Measurements from ENCODE around the gene TNPO2. TPM values are rescaled to one million over a fixed set of nuclear protein-coding genes. Genes with fewer than 3 reads are reported as not detected.
A peak's percentile ranks its signal among the peaks of the same experiment; 100 is the strongest.
"Not testable (repeated sequence)": the region's sequence is repeated elsewhere in the genome, so short reads cannot be mapped to it uniquely, and the experiment has no call there.

TNPO2 gene
- total RNA-seq, 8 experiments from 2014 or later: 51.3 to 119 (median 67.1) TPM

- no CpG with 5 or more reads among the region's 14 CpGs for WGBS, 10 experiments
- ATAC-seq (replicated peaks in 6 of 8); in situ Hi-C loops (cut with MboI; ENCODE audit: low pct_unique_long_range_greater_than_20kb in 2 of 9, low sequenced_read_pairs in 9 of 9, unreplicated experiment in 9 of 9); H3K4me1 ChIP-seq (replicated peaks in 1 of 2); H3K27ac ChIP-seq; H3K4me3 ChIP-seq: not testable (repeated sequence)
Measured at GRCh38 chr19:12712077-12712476, 11.7 kb downstream of the TNPO2 start.

DNA sequence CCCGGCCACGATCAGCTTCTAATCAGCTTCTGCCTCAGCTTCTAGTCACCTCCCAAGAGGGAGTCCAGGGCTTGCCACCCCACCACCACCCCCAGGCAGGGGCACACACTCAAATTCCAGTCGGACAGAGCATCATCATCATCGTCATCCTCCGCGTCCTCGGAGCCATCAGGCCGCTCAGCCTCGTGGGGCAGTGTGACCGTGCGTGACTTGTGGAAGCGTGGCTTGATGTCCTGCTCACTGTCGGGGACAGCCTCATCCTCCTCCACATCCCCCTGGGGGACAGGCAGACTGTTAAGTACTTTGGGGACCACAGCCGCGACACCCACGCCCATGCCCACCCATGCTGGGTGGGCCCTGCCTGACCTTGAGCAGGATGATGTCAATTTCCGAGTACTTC, 12.5 kb downstream of the TNPO2 start:
- 88 to 96% (median 90%) methylated on average over 2 to 6 of the region's 17 CpGs; no CpG with 5 or more reads in 7 of the 10 experiments for WGBS, 10 experiments
- Histone ChIP-seq H3K4me1 (replicated peaks in 1 of 2) (no peaks in the 10 kb centered on the region), H3K4me3 (no peak overlapping the region), H3K27ac (no peak overlapping the region)
- ATAC-seq (replicated peaks in 6 of 8): peak in 2 of 8 experiments; percentile 8 to 15
- in situ Hi-C loops (cut with MboI; ENCODE audit: low pct_unique_long_range_greater_than_20kb in 2 of 9, low sequenced_read_pairs in 9 of 9, unreplicated experiment in 9 of 9): no loop called here

- ATAC-seq (replicated peaks in 6 of 8): no peak
- Histone ChIP-seq H3K4me1 (replicated peaks in 1 of 2) (no peaks in the 10 kb centered on the region), H3K4me3 (no peak overlapping the region), H3K27ac (no peak overlapping the region)
- 60 to 100% (median 97%) methylated on average over 1 to 6 of the region's 8 CpGs; no CpG with 5 or more reads in 1 of the 10 experiments for WGBS, 10 experiments
- in situ Hi-C loops (cut with MboI; ENCODE audit: low pct_unique_long_range_greater_than_20kb in 2 of 9, low sequenced_read_pairs in 9 of 9, unreplicated experiment in 9 of 9): no loop called here
Measured at GRCh38 chr19:12708641-12709040, 15.1 kb downstream of the TNPO2 start.

GRCh38 chr19:12706332-12706718, 17.4 kb downstream of the TNPO2 start:
- 95 to 100% (median 100%) methylated on average over 1 to 4 of the region's 13 CpGs; no CpG with 5 or more reads in 7 of the 10 experiments for WGBS, 10 experiments
- in situ Hi-C loops (cut with MboI; ENCODE audit: low pct_unique_long_range_greater_than_20kb in 2 of 9, low sequenced_read_pairs in 9 of 9, unreplicated experiment in 9 of 9): no loop called here
- no peak for ATAC-seq (replicated peaks in 6 of 8)
- no peak overlapping the region for H3K27ac ChIP-seq
- H3K4me1 ChIP-seq (replicated peaks in 1 of 2): peaks cover 8 to 9% of the 10 kb centered on the region in 2 donors
- no peak overlapping the region for H3K4me3 ChIP-seq

- Histone ChIP-seq H3K27ac (no peak overlapping the region), H3K4me1 (replicated peaks in 1 of 2) (peaks cover 8 to 9% of the 10 kb centered on the region in 2 donors), H3K4me3 (no peak overlapping the region)
- 89 to 100% (median 90%) methylated on average over 1 to 7 of the region's 29 CpGs; no CpG with 5 or more reads in 7 of the 10 experiments for WGBS, 10 experiments
- in situ Hi-C loops (cut with MboI; ENCODE audit: low pct_unique_long_range_greater_than_20kb in 2 of 9, low sequenced_read_pairs in 9 of 9, unreplicated experiment in 9 of 9): no loop called here
- ATAC-seq (replicated peaks in 6 of 8): no peak
Measured at GRCh38 chr19:12705654-12706331, 17.9 kb downstream of the TNPO2 start.

DNA sequence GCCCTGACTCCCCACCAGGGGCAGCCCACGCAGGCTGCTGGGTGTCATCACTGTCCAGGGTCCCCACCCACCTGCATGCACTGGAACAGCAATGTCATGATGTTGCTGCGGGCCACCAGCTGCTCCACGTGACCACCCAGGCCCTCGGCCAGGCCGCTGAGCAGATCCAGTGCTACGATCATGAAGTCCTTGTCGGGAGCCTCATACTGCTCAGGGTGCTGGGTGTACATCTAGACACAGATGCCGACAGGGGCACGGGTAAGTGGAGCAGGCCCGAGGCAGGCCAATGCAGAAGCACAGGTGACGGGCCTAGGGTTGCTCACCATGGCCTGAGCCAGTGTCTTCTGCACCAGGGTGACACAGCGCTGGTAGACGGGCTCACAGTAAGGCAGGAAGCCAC, 18.6 kb downstream of the TNPO2 start:
- 87 to 100% (median 100%) methylated on average over 2 to 9 of the region's 13 CpGs; no CpG with 5 or more reads in 5 of the 10 experiments for WGBS, 10 experiments
- ATAC-seq (replicated peaks in 6 of 8): no peak
- Histone ChIP-seq H3K4me3 (no peak overlapping the region), H3K27ac (no peak overlapping the region), H3K4me1 (replicated peaks in 1 of 2) (peaks cover 8 to 9% of the 10 kb centered on the region in 2 donors)
- in situ Hi-C loops (cut with MboI; ENCODE audit: low pct_unique_long_range_greater_than_20kb in 2 of 9, low sequenced_read_pairs in 9 of 9, unreplicated experiment in 9 of 9): no loop called here

GRCh38 chr19:12703046-12703445, 20.7 kb downstream of the TNPO2 start:
- ATAC-seq (replicated peaks in 6 of 8): peak; percentile 6 to 88 (median 86)
- Histone ChIP-seq H3K4me3 (peak overlapping the region in 1 of 5 donors; percentile 9), H3K27ac (peak overlapping the region; percentile 58 to 91), H3K4me1 (replicated peaks in 1 of 2) (peaks cover 8 to 9% of the 10 kb centered on the region in 2 donors)
- in situ Hi-C loops (cut with MboI; ENCODE audit: low pct_unique_long_range_greater_than_20kb in 2 of 9, low sequenced_read_pairs in 9 of 9, unreplicated experiment in 9 of 9): no loop called here
- WGBS, 10 experiments: 50 to 100% (median 90%) methylated on average over 1 to 3 of the region's 9 CpGs; no CpG with 5 or more reads in 6 of the 10 experiments

DNA sequence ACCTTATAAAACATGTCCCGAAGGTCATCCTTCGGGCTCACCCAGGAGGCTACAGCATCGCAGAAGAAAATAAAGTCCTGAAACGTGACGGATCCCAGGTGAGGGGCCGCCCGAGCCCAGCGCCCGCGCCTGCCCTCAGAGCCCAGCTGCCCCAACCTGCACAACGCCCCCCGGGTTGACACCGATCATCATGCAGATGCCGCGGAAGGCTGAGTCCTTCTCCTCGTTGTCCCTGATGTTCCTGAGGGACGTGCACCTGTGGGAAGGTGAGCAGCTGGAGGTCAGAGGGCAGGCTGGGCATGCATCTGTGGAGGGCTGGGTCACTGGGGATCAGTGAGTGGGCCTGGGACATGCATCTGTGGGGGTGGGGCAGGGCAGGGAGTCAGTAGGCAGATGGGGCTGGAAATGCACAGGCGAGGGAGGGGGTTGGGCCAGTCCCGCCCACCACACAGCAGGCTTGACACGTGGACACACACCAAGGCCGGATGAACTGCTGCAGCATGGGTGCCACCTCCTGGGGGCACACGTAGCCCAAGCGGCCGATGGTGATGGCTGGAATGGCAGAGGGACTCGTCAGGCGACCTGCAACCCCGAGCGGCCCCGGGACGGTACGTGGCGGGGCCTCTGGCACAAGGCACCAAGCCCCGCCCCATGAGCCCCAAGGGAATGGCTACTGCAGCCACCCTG, 22.0 kb downstream of the TNPO2 start:
- 100% methylated on average over 1 to 6 of the region's 33 CpGs; no CpG with 5 or more reads in 8 of the 10 experiments for WGBS, 10 experiments
- H3K27ac ChIP-seq: no peak overlapping the region
- in situ Hi-C loops (cut with MboI; ENCODE audit: low pct_unique_long_range_greater_than_20kb in 2 of 9, low sequenced_read_pairs in 9 of 9, unreplicated experiment in 9 of 9): no loop called here
- ATAC-seq (replicated peaks in 6 of 8): peak in 3 of 8 experiments; percentile 11 to 19 (median 16)
- peaks cover 9 to 10% of the 10 kb centered on the region in 2 donors for H3K4me1 ChIP-seq (replicated peaks in 1 of 2)
- no peak overlapping the region for H3K4me3 ChIP-seq

GRCh38 chr19:12698138-12698537, 25.6 kb downstream of the TNPO2 start:
- Histone ChIP-seq H3K4me3 (no peak overlapping the region), H3K4me1 (replicated peaks in 1 of 2) (peaks cover 12 to 15% of the 10 kb centered on the region in 2 donors), H3K27ac (no peak overlapping the region)
- WGBS, 10 experiments: 50 to 95% (median 84%) methylated on average over 2 to 6 of the region's 6 CpGs; no CpG with 5 or more reads in 4 of the 10 experiments
- no peak for ATAC-seq (replicated peaks in 6 of 8)
- in situ Hi-C loops (cut with MboI; ENCODE audit: low pct_unique_long_range_greater_than_20kb in 2 of 9, low sequenced_read_pairs in 9 of 9, unreplicated experiment in 9 of 9): no loop called here

DNA sequence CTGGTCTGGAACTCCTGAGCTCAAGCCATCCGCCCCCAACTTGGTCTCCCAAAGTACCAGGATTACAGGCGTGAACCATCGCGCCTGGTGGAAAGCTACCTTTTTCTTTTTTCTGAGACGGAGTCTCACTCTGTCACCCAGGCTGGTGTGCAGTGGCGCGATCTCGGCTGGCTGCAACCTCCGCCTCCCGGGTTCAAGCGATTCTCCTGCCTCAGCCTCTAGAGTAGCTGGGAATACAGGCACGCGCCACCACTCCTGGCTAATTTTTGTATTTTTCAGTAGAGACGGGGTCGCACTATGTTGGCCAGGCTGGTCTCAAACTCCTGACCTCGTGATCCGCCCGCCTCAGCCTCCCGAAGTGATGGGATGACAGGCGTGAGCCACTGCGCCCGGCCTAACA, 26.3 kb downstream of the TNPO2 start:
- Histone ChIP-seq H3K4me3 (peak overlapping the region in 2 of 5 donors; percentile 62 to 90), H3K4me1 (replicated peaks in 1 of 2) (peaks cover 7 to 11% of the 10 kb centered on the region in 2 donors)
- in situ Hi-C loops (cut with MboI; ENCODE audit: low pct_unique_long_range_greater_than_20kb in 2 of 9, low sequenced_read_pairs in 9 of 9, unreplicated experiment in 9 of 9); ATAC-seq (replicated peaks in 6 of 8); H3K27ac ChIP-seq: not testable (repeated sequence)
- 80 to 100% (median 100%) methylated on average over 1 to 6 of the region's 22 CpGs; no CpG with 5 or more reads in 3 of the 10 experiments for WGBS, 10 experiments

DNA sequence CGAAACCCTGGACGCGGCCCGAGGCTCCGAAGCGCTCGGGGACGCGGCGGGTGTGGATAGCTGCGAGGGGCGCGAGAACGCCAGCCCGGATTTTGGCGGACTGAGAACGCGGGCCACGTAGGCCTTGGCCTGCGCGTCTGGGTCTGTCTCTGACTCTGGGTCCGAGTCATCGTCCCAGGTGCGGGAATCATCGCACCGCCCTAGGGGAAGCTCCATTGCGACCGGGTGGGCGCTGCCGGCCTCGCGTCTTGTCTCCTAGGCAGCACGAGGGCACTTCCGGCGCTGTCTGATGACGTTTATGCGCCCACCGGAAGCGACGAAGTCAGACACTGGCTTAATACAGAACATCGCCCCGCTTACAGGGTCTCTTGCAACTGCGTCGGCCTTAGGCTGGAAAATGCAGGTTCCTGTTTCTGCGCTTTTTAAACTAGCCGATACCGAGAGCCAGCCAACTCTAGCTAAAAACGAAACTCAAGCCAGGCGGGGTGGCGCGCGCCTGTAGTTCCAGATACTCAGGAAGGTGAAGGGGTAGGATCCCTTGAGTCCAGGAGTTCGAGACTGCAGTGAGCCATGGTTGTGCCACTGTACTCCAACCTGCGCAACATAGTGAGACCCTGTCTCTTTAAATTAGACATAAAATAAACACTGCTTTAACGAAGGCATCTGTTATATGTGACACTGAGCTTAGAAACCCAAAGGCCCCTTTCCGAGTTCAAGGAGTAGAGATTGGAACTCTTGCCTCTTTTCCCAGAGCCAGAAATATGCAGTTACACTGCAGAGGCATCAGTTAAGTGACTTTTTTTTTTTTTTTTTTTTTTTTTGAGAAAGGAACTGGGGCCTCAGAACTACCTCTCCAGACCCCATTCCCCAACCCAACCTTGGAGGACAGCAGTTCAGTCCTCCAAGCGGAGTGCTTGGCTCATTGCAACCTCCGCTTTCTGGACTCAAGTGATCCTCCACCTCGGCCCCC, 27.1 kb downstream of the TNPO2 start, which contains the start of gene FBXW9:
Gene FBXW9 (minus strand): TSS at position 266 of the 970 bp plus-strand sequence. CDS start 50 bp downstream, at position 216.
- peak within 1 kb of the TSS; percentile 91 to 93 for H3K27ac ChIP-seq
- ATAC-seq (replicated peaks in 6 of 8): peak; percentile 83 to 94 (median 90)
- in situ Hi-C loops (cut with MboI; ENCODE audit: low pct_unique_long_range_greater_than_20kb in 2 of 9, low sequenced_read_pairs in 9 of 9, unreplicated experiment in 9 of 9): no loop called here
- H3K4me3 ChIP-seq: peak within 1 kb of the TSS; percentile 53 to 90 (median 62)
- 6 to 68% (median 23%) methylated on average over 3 to 28 of the region's 59 CpGs; no CpG with 5 or more reads in 3 of the 10 experiments for WGBS, 10 experiments
- peaks cover 7 to 10% of the 10 kb centered on the region in 2 donors for H3K4me1 ChIP-seq (replicated peaks in 1 of 2)

GRCh38 chr19:12695997-12696365, 27.8 kb downstream of the TNPO2 start:
- peak in 5 of 8 experiments; percentile 27 to 47 (median 41) for ATAC-seq (replicated peaks in 6 of 8)
- H3K27ac ChIP-seq: peak overlapping the region; percentile 91 to 93

More at GRCh38 chr19:12695997-12696365, 27.8 kb downstream of the TNPO2 start:
- 0 to 14% methylated on average over 1 of the region's 36 CpGs; no CpG with 5 or more reads in 8 of the 10 experiments for WGBS, 10 experiments
- in situ Hi-C loops (cut with MboI; ENCODE audit: low pct_unique_long_range_greater_than_20kb in 2 of 9, low sequenced_read_pairs in 9 of 9, unreplicated experiment in 9 of 9): no loop called here
- Histone ChIP-seq H3K4me1 (replicated peaks in 1 of 2) (peaks cover 7 to 10% of the 10 kb centered on the region in 2 donors), H3K4me3 (peak overlapping the region; percentile 53 to 90 (median 62))

Measured in motor neuron (in vitro differentiated cells).